Endothelial cell of umbilical vein (primary cell): ENCODE results near the gene LYPLAL1. TPM values are rescaled to one million over a fixed set of nuclear protein-coding genes. Genes with fewer than 3 reads are reported as not detected.

Experiments
- BruUV-seq: library from RNA; stranded (reverse); fragments of 400-500 nt; replicated peaks from 2 replicates; lab custom pipeline; 2021; lab: Mats Ljungman, UMichigan
- CTCF ChIA-PET: fragments of 300-600, 350-600 bp; sonication (Branson Sonifier 250); formaldehyde crosslinking; loops from one replicate; lab custom pipeline; 2021; ENCODE audit warnings: antibody characterized with exemption, inconsistent platforms; lab: Charles Lee
- POLR2A ChIA-PET: fragments of 300-600, 350-600 bp; sonication (Branson Sonifier 250); formaldehyde crosslinking; loops from one replicate; lab custom pipeline; 2021; ENCODE audit warnings: antibody characterized with exemption, inconsistent platforms; lab: Charles Lee
- DNase-seq: peaks from one replicate; pipeline ENCODE4 v3.0.0-alpha.2; 2011; ENCODE audit warnings: low read depth, low spot score
- FAIRE-seq: peaks from 2 replicates; lab custom pipeline; 2011; peaks lifted over from hg19 to GRCh38; lab: Jason Lieb, UNC
- H2AFZ ChIP-seq: 2 replicates; pipeline ENCODE4 v1.6.0; 2012; ENCODE audit warnings: low read depth, low read length, control low read depth, inconsistent platforms
- H3K27ac ChIP-seq: 2 replicates; pipeline ENCODE4 v1.5.1; 2011; ENCODE audit warnings: low read depth, mild to moderate bottlenecking, control low read depth, low read length, moderate library complexity; ENCODE audit not compliant: insufficient read depth
- H3K27me3 ChIP-seq, 2 experiments: 2 replicates each; pipeline versions ENCODE4 v1.6.0 to v1.6.1; 2011; ENCODE audit warnings: low read length in 2 of 2, mixed read lengths in 1 of 2; ENCODE audit not compliant: control insufficient read depth in 2 of 2, insufficient read depth in 2 of 2
- H3K36me3 ChIP-seq, 2 experiments: 2 replicates in 1 of 2; 3 replicates in 1 of 2; pipeline ENCODE4 v1.5.1; 2011; ENCODE audit warnings: low read length in 2 of 2, mild to moderate bottlenecking in 1 of 2, moderate library complexity in 1 of 2; ENCODE audit not compliant: control insufficient read depth in 2 of 2, insufficient read depth in 2 of 2; ENCODE audit errors: extremely low read depth in 1 of 2
- H3K4me1 ChIP-seq: 3 replicates; pipeline ENCODE4 v1.5.1; 2011; ENCODE audit warnings: mild to moderate bottlenecking, low read length; ENCODE audit not compliant: control insufficient read depth, insufficient read depth; ENCODE audit errors: extremely low read depth
- H3K4me2 ChIP-seq: 2 replicates; pipeline ENCODE4 v1.6.1; 2011; ENCODE audit warnings: low read length, control low read depth, mixed read lengths; ENCODE audit not compliant: insufficient read depth
- H3K4me3 ChIP-seq, 3 experiments: fragments of 200-600 bp in 1 of 3; sonication (generic), shearing (Covaris generic) in 1 of 3; replicated peaks in 1 of 3; 2 replicates each; pipeline ENCODE4 v1.5.1; 2011 to 2016; ENCODE audit warnings: control low read depth in 3 of 3, low read length in 3 of 3, mild to moderate bottlenecking in 2 of 3, inconsistent platforms in 1 of 3, low read depth in 1 of 3, moderate library complexity in 1 of 3; ENCODE audit not compliant: insufficient read depth in 1 of 3
- H3K79me2 ChIP-seq: 2 replicates; pipeline ENCODE4 v1.6.0; 2012; ENCODE audit warnings: low read length, inconsistent platforms; ENCODE audit not compliant: control insufficient read depth, insufficient read depth
- H3K9ac ChIP-seq: replicated peaks from 2 replicates; pipeline ENCODE3; 2011; ENCODE audit warnings: low read length, control low read depth; ENCODE audit not compliant: insufficient read depth; ENCODE audit errors: extremely low read depth
- H3K9me1 ChIP-seq: replicated peaks from 3 replicates; pipeline ENCODE4 v1.6.0; 2011; ENCODE audit warnings: mild to moderate bottlenecking, low read length; ENCODE audit not compliant: control insufficient read depth, insufficient read depth; ENCODE audit errors: extremely low read depth
- H3K9me3 ChIP-seq: replicated peaks from 2 replicates; pipeline ENCODE4 v1.5.1; 2012; ENCODE audit warnings: low read length, inconsistent platforms; ENCODE audit not compliant: control insufficient read depth, insufficient read depth
- H4K20me1 ChIP-seq: replicated peaks from 2 replicates; pipeline ENCODE3; 2011; ENCODE audit warnings: mild to moderate bottlenecking, low read length; ENCODE audit not compliant: control insufficient read depth, insufficient read depth; ENCODE audit errors: extremely low read depth
- CTCF ChIP-seq, 2 donors: IDR thresholded peaks; 1 replicate in 1 of 2; 2 replicates in 1 of 2; pipeline ENCODE4 v1.5.1; 2011; ENCODE audit warnings: low read length in 2 of 2, mild to moderate bottlenecking in 2 of 2, moderate library complexity in 2 of 2, control low read depth in 1 of 2, inconsistent platforms in 1 of 2, low read depth in 1 of 2; ENCODE audit not compliant: insufficient read depth in 1 of 2; ENCODE audit errors: extremely low read depth in 1 of 2
- EZH2 ChIP-seq: IDR thresholded peaks from 2 replicates; pipeline ENCODE4 v1.6.1; 2012; ENCODE audit warnings: borderline replicate concordance, low read depth, mild to moderate bottlenecking, moderate library complexity, low read length, inconsistent platforms; ENCODE audit not compliant: severe bottlenecking
- FOS ChIP-seq: IDR thresholded peaks from 2 replicates; pipeline ENCODE4 v1.6.1; 2011; ENCODE audit warnings: mild to moderate bottlenecking, low read length, moderate library complexity, borderline replicate concordance; ENCODE audit not compliant: insufficient read depth
- GATA2 ChIP-seq: IDR thresholded peaks from 2 replicates; pipeline ENCODE4 v1.7.0; 2011; ENCODE audit warnings: low read depth, mild to moderate bottlenecking, moderate library complexity, mixed read lengths, low read length; ENCODE audit not compliant: insufficient read length, insufficient read depth
- JUN ChIP-seq: IDR thresholded peaks from 2 replicates; pipeline ENCODE4 v1.6.1; 2011; ENCODE audit warnings: borderline replicate concordance, low read depth; ENCODE audit not compliant: insufficient read length, insufficient read depth
- MAX ChIP-seq: IDR thresholded peaks from 2 replicates; pipeline ENCODE4 v1.6.1; 2011; ENCODE audit not compliant: insufficient read depth, insufficient read length
- MYC ChIP-seq: IDR thresholded peaks from one replicate; pipeline ENCODE4 v1.6.1; 2011; ENCODE audit warnings: mild to moderate bottlenecking, low read depth, low read length
- POLR2A ChIP-seq: IDR thresholded peaks from 2 replicates; pipeline ENCODE4 v1.6.1; 2012; ENCODE audit warnings: low read depth, mild to moderate bottlenecking, control low read depth, low read length
- POLR2AphosphoS5 ChIP-seq: IDR thresholded peaks from 2 replicates; pipeline ENCODE4 v1.6.1; 2012; ENCODE audit warnings: low read depth, mild to moderate bottlenecking, control low read depth, low read length, moderate library complexity; ENCODE audit not compliant: insufficient read depth
- dilution Hi-C: fragments of 300-500 bp; cut with MboI; formaldehyde crosslinking; loops from one replicate; pipeline ENCODE4 v1.15.0; 2019; ENCODE audit warnings: low sequenced_read_pairs; ENCODE audit not compliant: extremely low pct_ligation_motif_present
- intact Hi-C: fragments of 100-400 bp; cut with micrococcal nuclease; formaldehyde crosslinking; loops from one replicate; pipeline ENCODE4 v1.10.0; 2022
- polyA plus RNA-seq, 4 experiments: library from polyadenylated mRNA; depleted of rRNA in 3 of 4; stranded (reverse) in 3 of 4; unstranded in 1 of 4; fragments of >200 nt; gene quantifications; 2 replicates each; pipeline versions ENCODE4 v1.2.1 to v1.2.3, GENCODE V29; 2011 to 2012; ENCODE audit warnings: missing spikeins in 1 of 4
- total RNA-seq: library from RNA; stranded (reverse); gene quantifications from 2 replicates; pipeline ENCODE4 v1.2.3, GENCODE V29; 2021

The LYPLAL1 gene
- total and polyA plus RNA-seq, 2 donors (not counting 3 experiments of a cell fraction or from before 2014, with no cell fraction given) = 7.4 to 25.4 TPM

DNA sequence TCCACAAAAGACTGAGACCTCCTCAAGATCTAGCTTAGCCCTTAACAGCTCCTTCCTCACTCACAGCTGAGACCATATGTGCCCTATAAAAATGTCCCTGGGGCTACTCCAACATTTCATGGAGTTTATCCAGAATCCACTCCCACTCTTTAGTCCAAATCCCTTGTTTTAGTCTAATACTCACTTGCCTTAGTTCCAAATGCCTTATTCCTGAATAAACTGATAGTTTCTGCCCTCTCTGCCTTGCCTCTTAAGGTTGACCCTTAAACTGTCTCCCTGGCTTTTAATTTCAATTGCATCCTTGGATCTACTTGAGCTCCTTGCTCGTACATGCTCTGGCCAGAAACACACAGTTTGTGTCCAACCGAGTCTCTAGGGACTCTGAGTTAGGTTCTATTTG, 47.3 kb upstream of the LYPLAL1 start:
- Histone ChIP-seq H3K79me2 (no peaks in the 10 kb centered on the region), H4K20me1 (no peaks in the 10 kb centered on the region), H2AFZ (no peak overlapping the region), H3K27ac (no peak overlapping the region), H3K27me3 (no peaks in the 10 kb centered on the region), H3K9me3 (no peaks in the 10 kb centered on the region), H3K4me1 (no peaks in the 10 kb centered on the region), H3K9me1 (no peaks in the 10 kb centered on the region), H3K36me3 (no peaks in the 10 kb centered on the region), H3K4me3 (no peak overlapping the region), H3K4me2 (no peak overlapping the region), H3K9ac (no peak overlapping the region)
- no peak for DNase-seq
- BruUV-seq = no TSS peak
- ChIA-PET POLR2A (no interaction called here), CTCF (interaction anchor here (0.8 kb wide), 1 partner anchor 18 kb away, joined by 3 read pairs; no protein-coding TSS in a partner anchor)
- no peak for FAIRE-seq
- TF ChIP-seq EZH2 (no peak), MYC (no peak), MAX (no peak), GATA2 (no peak), POLR2AphosphoS5 (no peak), POLR2A (no peak), FOS (no peak), CTCF (IDR thresholded peaks at IDR 0.05; ENCODE audit: extremely low read depth in 1 of 2, insufficient read depth in 1 of 2, low read depth in 1 of 2, low read length in 2 of 2) (no peak), JUN (no peak)
- intact Hi-C loops (no loop called here), dilution Hi-C loops (no loop called here)
